HG03108 (cell line): Measurements from ENCODE around the gene CHST11.
A peak's percentile ranks its signal among the peaks of the same experiment; 100 is the strongest.

ENCODE experiments used
- ATAC-seq: cut with Tn5 transposase; IDR thresholded peaks from one replicate; pipeline ENCODE4 v1.9.1; 2021; ENCODE audit warnings: moderate library complexity; ENCODE audit not compliant: unreplicated experiment

The CHST11 gene

GRCh38 chr12:104577581-104577981 is 120.8 kb downstream of the CHST11 start:
- ATAC-seq: no peak

DNA sequence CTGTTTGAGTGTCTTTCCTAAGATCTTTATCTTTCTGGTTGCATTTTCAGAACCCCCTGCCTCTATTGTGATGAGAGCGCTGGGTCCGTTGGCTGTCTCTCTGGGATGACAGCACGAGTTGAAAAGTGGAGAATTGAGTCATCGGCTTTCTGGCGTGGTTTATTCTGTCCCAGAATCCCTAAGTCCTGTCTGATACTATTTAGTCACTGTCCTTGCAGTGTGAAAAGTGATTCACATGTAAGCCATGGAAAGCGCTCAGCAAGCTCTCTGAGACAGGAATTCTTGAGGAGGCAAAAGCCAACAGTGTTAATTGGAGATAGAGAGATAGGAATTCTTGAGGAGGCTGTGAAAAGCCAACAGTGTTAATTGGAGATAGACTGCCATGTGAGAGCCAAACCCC is 121.7 kb downstream of the CHST11 start:
- ATAC-seq: no peak

DNA sequence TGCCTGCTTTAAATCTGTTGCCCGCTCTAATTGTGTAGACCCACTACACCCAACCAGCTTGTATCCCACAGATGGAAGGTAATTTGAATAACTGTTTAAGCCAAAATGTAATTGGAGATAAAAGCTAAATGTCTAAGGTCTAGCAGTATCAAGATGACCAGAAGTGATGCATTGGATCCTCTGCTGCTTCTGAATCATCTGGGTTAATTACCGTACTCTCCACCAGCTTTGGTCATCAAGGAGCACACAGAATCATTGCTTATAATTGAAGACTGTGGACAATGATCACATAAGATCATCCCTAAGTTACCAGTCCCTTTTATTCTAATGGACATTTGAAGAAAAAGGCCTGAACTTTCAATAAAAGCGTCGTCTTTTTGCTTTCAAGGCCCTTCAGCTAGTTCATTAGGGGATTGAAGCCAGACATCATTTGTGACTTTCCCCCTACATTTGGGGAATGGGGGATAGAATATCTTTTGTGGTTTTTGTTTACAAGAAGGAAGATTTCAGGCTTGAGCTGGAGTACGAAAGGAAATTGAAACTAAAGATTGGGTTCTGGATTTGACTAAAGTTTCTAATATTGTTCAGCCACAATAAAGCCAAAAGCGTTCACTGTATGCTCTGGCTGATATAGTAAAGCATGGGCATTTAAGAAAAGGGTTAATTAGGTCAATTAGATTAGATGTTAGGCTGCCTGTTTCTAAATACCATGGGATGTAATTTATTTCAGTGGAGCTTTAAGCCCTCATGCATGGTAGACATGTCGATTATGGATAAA is 123.2 kb downstream of the CHST11 start:
- no peak for ATAC-seq

DNA sequence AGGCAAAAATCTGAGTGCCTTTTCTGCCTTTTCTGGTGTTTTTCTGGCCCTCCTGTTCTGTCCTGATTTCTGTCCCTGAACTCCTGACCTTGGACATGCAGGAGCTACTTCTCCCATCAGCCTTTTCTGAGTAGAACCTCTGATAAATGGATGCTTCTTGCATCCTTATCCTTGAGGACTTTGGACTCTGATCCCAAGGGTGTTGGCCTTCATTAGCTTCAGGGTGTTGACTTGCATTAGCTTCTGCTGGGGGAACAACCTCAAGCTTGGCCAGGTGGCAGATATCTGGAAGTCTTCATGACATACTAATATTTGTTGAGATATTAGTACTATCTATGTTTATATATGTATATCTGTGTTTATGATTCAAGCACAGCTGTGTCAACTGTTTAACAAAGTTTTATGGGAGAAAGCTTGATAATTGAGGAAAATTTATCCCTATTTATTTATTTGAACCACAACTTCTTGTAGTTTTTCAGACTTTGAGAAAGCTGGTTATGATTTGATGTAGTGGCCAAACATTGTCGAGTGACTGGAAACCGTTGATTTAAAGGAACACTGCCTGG is 124.3 kb downstream of the CHST11 start:
- no peak for ATAC-seq

GRCh38 chr12:104582739-104583138 is 126.0 kb downstream of the CHST11 start:
- ATAC-seq: peak; percentile 73

DNA sequence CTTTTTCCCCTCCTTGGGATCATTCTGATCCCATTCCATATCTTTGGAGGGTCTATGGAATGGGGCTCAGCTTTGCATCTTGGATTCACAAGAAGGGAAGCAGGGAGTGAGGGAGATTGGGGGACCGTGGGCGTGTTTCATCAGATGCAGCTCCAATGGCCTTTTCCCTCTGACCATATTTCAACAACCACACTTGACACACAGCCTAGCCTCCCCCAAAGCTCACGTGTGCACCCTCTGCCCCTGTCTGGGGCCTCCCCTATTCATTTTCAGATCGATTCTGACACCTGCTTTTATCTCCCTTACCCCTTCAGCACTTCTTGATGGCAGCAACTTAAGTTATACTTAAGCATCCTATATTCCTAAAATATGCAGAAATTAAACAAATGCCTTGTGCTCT is 126.6 kb downstream of the CHST11 start:
- peak; percentile 58 for ATAC-seq

- no peak for ATAC-seq
These were observed 128.8 kb downstream of the CHST11 start for GRCh38 chr12:104585448-104586055.

DNA sequence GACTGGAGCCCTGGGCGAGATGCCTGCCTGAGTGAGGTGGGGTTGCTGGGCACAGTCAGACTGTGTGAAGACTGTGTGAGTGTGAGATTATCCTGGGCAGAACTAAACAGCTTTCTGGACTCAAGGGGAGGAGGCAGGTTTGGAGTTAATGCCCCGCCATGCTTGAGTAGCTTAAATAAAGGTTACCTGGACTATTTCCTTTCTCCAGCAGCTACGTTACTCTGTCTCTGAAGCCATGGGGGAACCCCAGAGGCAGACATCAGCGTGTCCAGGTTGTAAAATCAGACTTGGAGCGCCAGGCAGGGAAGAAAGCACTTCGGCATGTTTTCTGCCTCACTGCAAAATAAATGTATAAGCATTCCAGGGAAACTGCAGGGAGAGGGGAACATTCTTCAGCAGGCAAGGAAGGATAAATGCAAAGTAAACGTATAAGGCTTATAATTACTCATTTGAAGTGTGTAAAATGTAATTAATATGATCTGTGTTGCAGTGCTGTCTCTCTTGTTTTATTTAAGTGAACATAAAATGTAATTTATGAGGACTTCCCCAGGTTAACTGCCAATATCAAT is 129.7 kb downstream of the CHST11 start:
- ATAC-seq: no peak

- ATAC-seq: no peak
These were observed 131.5 kb downstream of the CHST11 start for GRCh38 chr12:104588047-104588920.

- ATAC-seq: no peak
These were observed 132.3 kb downstream of the CHST11 start for GRCh38 chr12:104588921-104589590.

GRCh38 chr12:104590022-104590421 is 133.3 kb downstream of the CHST11 start:
- ATAC-seq: no peak

- no peak for ATAC-seq
These were observed 134.6 kb downstream of the CHST11 start for GRCh38 chr12:104591257-104591885.

DNA sequence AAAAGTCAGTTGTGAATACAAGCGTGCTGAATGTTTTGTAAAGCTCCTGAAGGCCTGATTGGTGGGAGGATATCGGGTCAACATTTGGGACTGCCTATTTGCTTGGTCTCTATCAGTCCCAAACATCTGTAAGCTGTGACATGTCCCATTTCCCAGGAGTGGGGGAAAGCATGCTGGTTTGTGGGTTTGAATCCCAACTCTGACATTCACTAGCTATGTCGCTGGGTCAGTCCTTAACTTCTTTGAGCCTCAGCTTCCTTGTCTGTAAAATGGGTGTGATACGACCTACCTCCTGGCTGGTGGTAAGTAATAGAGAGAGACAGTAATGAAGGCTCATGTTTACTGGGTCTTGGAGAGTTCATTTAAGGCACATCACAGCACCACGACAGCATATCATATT is 136.7 kb downstream of the CHST11 start:
- no peak for ATAC-seq

GRCh38 chr12:104596134-104596799 is 139.5 kb downstream of the CHST11 start:
- no peak for ATAC-seq

DNA sequence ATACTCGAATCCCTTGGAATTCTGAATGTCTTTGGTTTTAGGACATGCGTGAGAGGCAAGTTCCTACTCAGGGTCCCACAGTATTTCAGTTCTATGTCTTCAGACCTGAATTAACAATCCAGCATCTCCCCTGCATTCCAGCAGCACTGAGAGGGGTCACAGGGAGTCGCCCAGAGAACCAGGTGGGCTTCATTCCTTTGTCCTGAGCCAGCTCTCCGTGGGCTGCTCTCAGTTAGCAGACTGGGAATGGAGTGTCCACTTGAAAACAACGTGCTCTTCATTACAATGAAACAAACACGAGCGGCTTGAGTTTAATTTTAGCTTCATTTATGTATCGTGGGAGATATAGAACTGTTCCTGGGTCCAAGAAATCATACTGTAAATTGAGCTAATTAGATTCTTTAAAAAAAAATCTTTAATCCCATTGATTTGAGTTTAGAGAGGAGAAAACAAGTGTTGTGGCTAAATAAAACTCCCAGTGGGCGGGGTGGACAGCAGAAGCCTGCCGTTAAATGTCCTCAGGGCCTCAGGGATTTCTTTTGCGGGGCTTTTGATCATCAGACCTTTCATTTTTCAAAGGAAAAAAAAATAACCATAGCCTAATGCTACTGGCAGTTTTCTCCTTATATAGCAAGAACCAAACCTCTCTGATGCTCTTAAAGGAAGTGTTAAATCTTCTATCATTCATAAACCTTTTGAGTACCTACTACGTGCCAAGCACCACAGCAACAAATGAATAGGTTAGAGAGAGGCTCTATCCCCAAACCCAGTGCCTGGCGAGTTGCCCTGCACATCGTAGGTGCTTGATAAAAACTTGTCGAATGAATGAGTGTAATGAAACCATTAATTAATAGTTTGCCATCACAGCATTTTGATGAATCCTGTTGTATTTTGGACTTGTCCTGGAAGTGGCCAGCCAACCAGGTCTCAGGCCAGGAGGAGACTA is 140.4 kb downstream of the CHST11 start:
- ATAC-seq: no peak

DNA sequence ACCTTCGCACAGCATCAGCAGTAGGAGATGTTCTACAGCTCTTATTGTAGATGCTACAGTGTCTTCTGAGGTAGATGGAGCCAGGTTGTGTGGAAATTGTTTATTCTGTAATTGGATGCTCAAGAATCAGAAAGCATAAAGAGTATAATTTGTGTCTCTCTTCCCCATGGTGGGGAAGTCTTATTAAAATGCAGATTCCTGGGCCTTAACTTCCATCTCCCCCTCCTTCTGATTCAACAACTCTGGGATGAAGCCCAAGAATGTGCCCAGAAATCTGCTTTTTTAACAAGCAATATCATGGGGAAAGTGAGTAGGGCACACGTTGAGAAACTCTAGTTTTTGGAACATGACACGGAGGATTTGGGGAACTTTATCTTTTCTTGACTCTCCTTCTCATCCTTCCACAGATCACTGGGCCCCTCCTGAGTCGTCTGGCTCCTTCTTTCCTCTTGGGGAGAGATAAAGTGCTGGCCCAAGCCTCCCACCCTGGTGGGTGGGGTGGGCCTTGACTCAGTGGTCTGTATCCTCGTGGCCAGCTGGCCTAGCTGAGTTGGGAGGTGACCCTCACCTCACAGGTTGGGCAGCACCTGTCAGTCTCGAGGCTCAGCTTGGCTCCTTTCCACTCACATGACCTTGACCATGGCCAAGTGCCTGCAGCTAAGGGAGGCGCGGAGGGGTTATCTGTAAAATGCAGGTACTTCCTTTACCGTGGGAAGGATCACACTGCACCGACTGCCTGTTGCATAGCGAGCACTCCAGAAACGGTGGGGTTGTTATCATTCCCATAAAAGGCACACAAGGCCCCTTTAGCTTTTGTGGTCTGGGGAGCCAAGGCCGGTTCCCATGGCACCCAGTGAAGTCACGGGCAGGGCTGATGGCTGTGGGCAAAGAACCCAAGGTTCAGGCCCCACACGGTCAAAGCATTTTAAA is 141.9 kb downstream of the CHST11 start:
- ATAC-seq: no peak
